Measurements from ENCODE around the gene IFFO2. TPM values are rescaled to one million over a fixed set of nuclear protein-coding genes. Genes with fewer than 3 reads are reported as not detected.

The IFFO2 gene
- total RNA-seq, 1 experiment from 2014 or later: 18.7 TPM

DNA sequence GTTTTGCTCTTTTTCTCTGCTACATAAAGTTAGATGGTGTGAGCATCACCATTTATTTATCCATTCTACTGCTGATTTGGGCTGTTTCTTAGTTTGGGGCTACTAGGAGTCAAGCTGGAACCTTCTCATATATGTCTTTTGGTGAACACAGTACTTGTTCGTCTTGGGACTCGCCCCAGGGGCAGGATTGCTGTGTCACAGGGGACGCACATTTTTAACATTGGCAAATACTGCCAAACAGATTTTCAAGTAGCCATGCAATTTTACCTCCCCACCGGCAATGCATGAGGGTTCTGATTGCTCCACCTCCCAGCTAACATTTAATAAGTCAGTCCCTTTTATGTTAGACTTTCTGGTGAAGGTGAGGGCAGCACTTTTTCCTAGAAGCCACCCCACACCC is 7.5 kb upstream of the IFFO2 start:
- Histone ChIP-seq H3K4me1 (peaks cover 11% of the 10 kb centered on the region), H3K27me3 (replicated peaks; ENCODE audit: control insufficient read depth, insufficient read depth, low read length) (no peaks in the 10 kb centered on the region), H3K36me3 (ENCODE audit: control insufficient read depth, insufficient read depth, low read length) (no peaks in the 10 kb centered on the region), H3K4me3 (ENCODE audit: low read depth, low read length) (no peak overlapping the region), H3K9me3 (no peaks in the 10 kb centered on the region)
- H3K4me1 Mint-ChIP-seq (ENCODE audit: low read depth, unreplicated experiment): peaks cover 12% of the 10 kb centered on the region
- no peaks in the 10 kb centered on the region for H3K9me3 Mint-ChIP-seq (ENCODE audit: unreplicated experiment)
- no TSS peak for BruUV-seq (replicated peaks)
- H3K27me3 Mint-ChIP-seq (ENCODE audit: insufficient read depth, unreplicated experiment): no peaks in the 10 kb centered on the region
- no peak overlapping the region for H3K27ac Mint-ChIP-seq (ENCODE audit: unreplicated experiment)
- TF ChIP-seq, protein P1, sequence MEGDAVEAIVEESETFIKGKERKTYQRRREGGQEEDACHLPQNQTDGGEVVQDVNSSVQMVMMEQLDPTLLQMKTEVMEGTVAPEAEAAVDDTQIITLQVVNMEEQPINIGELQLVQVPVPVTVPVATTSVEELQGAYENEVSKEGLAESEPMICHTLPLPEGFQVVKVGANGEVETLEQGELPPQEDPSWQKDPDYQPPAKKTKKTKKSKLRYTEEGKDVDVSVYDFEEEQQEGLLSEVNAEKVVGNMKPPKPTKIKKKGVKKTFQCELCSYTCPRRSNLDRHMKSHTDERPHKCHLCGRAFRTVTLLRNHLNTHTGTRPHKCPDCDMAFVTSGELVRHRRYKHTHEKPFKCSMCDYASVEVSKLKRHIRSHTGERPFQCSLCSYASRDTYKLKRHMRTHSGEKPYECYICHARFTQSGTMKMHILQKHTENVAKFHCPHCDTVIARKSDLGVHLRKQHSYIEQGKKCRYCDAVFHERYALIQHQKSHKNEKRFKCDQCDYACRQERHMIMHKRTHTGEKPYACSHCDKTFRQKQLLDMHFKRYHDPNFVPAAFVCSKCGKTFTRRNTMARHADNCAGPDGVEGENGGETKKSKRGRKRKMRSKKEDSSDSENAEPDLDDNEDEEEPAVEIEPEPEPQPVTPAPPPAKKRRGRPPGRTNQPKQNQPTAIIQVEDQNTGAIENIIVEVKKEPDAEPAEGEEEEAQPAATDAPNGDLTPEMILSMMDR (IDR thresholded peaks at IDR 0.05; ENCODE audit: insufficient read depth in 1 of 2, low read depth in 1 of 2, low read length in 1 of 2, severe bottlenecking in 1 of 2, unreplicated experiment in 1 of 2): no peak
- no peaks in the 10 kb centered on the region for H3K36me3 Mint-ChIP-seq (ENCODE audit: insufficient read depth, unreplicated experiment)
- ChIA-PET CTCF (no interaction called here), POLR2A (no interaction called here)
- intact Hi-C loops (cut with micrococcal nuclease; ENCODE audit: unreplicated experiment): no loop called here
- DNase-seq: no peak
- H3K4me3 Mint-ChIP-seq (ENCODE audit: unreplicated experiment): no peak overlapping the region

DNA sequence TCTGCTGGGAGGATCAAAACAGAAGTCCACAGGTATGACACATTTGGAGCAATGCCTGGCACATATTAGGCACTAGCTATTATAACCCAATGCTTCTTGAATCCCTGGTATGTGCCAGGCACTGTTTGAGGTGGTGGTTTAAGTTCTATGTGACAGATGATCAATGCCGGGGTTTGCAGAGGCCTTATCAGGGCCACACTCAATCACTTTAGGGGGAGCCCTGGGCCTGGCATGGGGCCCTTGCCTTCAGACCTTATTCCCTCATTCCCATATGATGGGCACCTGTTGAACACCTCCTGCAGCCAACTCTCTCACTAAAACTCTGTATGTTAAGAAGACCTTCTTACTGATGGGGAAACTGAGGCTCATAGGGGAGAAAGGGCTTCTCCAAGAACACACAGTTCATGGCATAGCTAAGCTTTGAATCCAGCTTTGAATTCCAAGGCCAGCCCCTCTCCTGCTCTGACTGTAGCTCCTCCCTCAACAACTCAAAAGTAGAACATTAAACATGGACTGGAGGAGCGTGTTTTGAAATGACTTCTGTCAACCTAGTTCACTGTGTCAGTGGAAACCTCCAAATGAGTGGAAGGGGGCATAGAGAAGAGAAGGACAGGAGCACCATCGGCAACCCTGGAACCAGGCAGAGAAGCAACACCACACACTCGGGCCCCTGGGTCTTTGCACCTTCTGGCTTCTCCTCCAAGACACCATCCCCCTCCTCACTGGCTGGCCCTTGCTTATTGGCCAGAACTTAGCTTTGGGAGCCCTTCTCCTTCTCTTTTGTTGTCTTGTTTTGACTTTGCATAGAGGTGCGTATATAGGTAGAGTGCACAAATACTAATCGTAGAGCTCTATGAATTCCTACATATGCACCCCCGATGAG is 6.6 kb upstream of the IFFO2 start:
- BruUV-seq (replicated peaks): no TSS peak
- ChIA-PET CTCF (interaction anchor here (0.6 kb wide), 2 partner anchors 89 to 509 kb away, joined by 3 to 4 read pairs; no protein-coding TSS in a partner anchor), POLR2A (no interaction called here)
- H3K36me3 Mint-ChIP-seq (ENCODE audit: insufficient read depth, unreplicated experiment): no peaks in the 10 kb centered on the region
- Histone ChIP-seq H3K4me1 (peaks cover 11% of the 10 kb centered on the region), H3K4me3 (ENCODE audit: low read depth, low read length) (no peak overlapping the region), H3K27me3 (replicated peaks; ENCODE audit: control insufficient read depth, insufficient read depth, low read length) (no peaks in the 10 kb centered on the region), H3K9me3 (no peaks in the 10 kb centered on the region), H3K36me3 (ENCODE audit: control insufficient read depth, insufficient read depth, low read length) (no peaks in the 10 kb centered on the region)
- intact Hi-C loops (cut with micrococcal nuclease; ENCODE audit: unreplicated experiment): no loop called here
- no peaks in the 10 kb centered on the region for H3K27me3 Mint-ChIP-seq (ENCODE audit: insufficient read depth, unreplicated experiment)
- no peaks in the 10 kb centered on the region for H3K9me3 Mint-ChIP-seq (ENCODE audit: unreplicated experiment)
- TF ChIP-seq, protein P1 (IDR thresholded peaks at IDR 0.05; ENCODE audit: insufficient read depth in 1 of 2, low read depth in 1 of 2, low read length in 1 of 2, severe bottlenecking in 1 of 2, unreplicated experiment in 1 of 2): no peak
- H3K27ac Mint-ChIP-seq (ENCODE audit: unreplicated experiment): no peak overlapping the region
- peaks cover 12% of the 10 kb centered on the region for H3K4me1 Mint-ChIP-seq (ENCODE audit: low read depth, unreplicated experiment)
- no peak overlapping the region for H3K4me3 Mint-ChIP-seq (ENCODE audit: unreplicated experiment)
- DNase-seq: no peak

DNA sequence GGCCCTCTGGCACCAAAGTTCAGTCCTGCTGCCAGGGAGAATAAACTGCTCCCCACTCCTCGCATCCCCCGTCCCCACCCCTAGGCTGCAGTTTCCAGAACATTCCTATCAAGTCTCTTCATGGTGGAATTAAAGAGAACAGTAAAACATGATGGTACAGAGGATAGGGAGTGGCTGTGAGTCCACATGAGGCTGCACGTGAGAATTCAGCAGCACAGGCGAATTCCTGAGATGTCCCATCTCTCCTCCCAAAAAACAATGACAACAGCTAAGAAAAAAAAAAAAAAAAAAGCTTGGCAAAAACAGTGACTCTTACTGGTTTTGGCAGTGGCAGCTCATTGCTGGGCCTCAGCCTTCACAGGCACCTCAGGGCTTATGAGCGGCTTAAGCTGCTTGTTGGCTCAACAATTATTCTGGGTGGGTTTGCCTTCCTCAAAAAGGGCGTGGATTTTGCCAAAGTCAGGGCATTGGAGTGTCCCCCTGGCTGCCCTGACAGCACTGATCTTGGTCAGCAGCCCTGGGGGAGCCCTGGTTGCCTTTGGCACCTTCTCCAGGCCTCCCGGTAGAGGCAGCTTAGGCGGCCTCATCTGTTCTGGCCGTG is 5.7 kb upstream of the IFFO2 start:
- Histone ChIP-seq H3K27me3 (replicated peaks; ENCODE audit: control insufficient read depth, insufficient read depth, low read length) (no peaks in the 10 kb centered on the region), H3K9me3 (no peaks in the 10 kb centered on the region), H3K36me3 (ENCODE audit: control insufficient read depth, insufficient read depth, low read length) (no peaks in the 10 kb centered on the region), H3K4me3 (ENCODE audit: low read depth, low read length) (no peak overlapping the region), H3K4me1 (peaks cover 14% of the 10 kb centered on the region)
- peaks cover 12% of the 10 kb centered on the region for H3K4me1 Mint-ChIP-seq (ENCODE audit: low read depth, unreplicated experiment)
- no peaks in the 10 kb centered on the region for H3K27me3 Mint-ChIP-seq (ENCODE audit: insufficient read depth, unreplicated experiment)
- H3K9me3 Mint-ChIP-seq (ENCODE audit: unreplicated experiment): no peaks in the 10 kb centered on the region
- no peaks in the 10 kb centered on the region for H3K36me3 Mint-ChIP-seq (ENCODE audit: insufficient read depth, unreplicated experiment)
- TF ChIP-seq, protein P1 (IDR thresholded peaks at IDR 0.05; ENCODE audit: insufficient read depth in 1 of 2, low read depth in 1 of 2, low read length in 1 of 2, severe bottlenecking in 1 of 2, unreplicated experiment in 1 of 2): no peak
- no TSS peak for BruUV-seq (replicated peaks)
- CTCF ChIA-PET: interaction anchor here (0.6 kb wide), 4 partner anchors 48 to 510 kb away, joined by 3 to 4 read pairs (median 4); no protein-coding TSS in a partner anchor
- no peak overlapping the region for H3K27ac Mint-ChIP-seq (ENCODE audit: unreplicated experiment)
- DNase-seq: no peak
- POLR2A ChIA-PET: no interaction called here
- intact Hi-C loops (cut with micrococcal nuclease; ENCODE audit: unreplicated experiment): no loop called here
- H3K4me3 Mint-ChIP-seq (ENCODE audit: unreplicated experiment): no peak overlapping the region
